NCI-H2196 treated with DMSO at 0.1 percent for 48 hours (cell line): ENCODE data around the gene INPP5K.
"Not testable (repeated sequence)": the region's sequence is repeated elsewhere in the genome, so short reads cannot be mapped to it uniquely, and the experiment has no call there.

Experiments
- DNase-seq: peaks from one replicate; lab custom pipeline; 2025; ENCODE audit not compliant: unreplicated experiment; lab: John Stamatoyannopoulos, UW

INPP5K gene

GRCh38 chr17:1467898-1468492 is 48.4 kb downstream of the INPP5K start:
- DNase-seq = no peak

GRCh38 chr17:1467258-1467657 is 49.2 kb downstream of the INPP5K start:
- DNase-seq = no peak

- DNase-seq = no peak
These were observed 52.2 kb downstream of the INPP5K start for GRCh38 chr17:1464186-1464585.

- no peak for DNase-seq
These were observed 54.0 kb downstream of the INPP5K start for GRCh38 chr17:1462164-1463112.

GRCh38 chr17:1461198-1461944 is 55.0 kb downstream of the INPP5K start:
- no peak for DNase-seq

GRCh38 chr17:1460233-1460632 is 56.2 kb downstream of the INPP5K start:
- no peak for DNase-seq

GRCh38 chr17:1455797-1456599 is 60.4 kb downstream of the INPP5K start, which contains the start of gene CRK:
Gene CRK (minus strand): TSS chr17:1456232. CDS start chr17:1456117, 115 bp downstream.
- peak; percentile 62 for DNase-seq

- no peak for DNase-seq
These were observed 61.1 kb downstream of the INPP5K start for GRCh38 chr17:1455291-1455796.

- DNase-seq = no peak
These were observed 61.9 kb downstream of the INPP5K start for GRCh38 chr17:1454541-1454940.

GRCh38 chr17:1453694-1454093 is 62.7 kb downstream of the INPP5K start:
- not testable (repeated sequence) for DNase-seq

GRCh38 chr17:1452836-1453235 is 63.6 kb downstream of the INPP5K start:
- no peak for DNase-seq

- not testable (repeated sequence) for DNase-seq
These were observed 66.2 kb downstream of the INPP5K start for GRCh38 chr17:1450261-1450660.

GRCh38 chr17:1449412-1449967 is 66.9 kb downstream of the INPP5K start:
- DNase-seq = no peak

- no peak for DNase-seq
These were observed 69.4 kb downstream of the INPP5K start for GRCh38 chr17:1447052-1447451.

GRCh38 chr17:1446201-1446600 is 70.2 kb downstream of the INPP5K start:
- DNase-seq = no peak

GRCh38 chr17:1445695-1446094 is 70.7 kb downstream of the INPP5K start:
- not testable (repeated sequence) for DNase-seq
